ENCODE measurements around the gene KLRF2.

DNA sequence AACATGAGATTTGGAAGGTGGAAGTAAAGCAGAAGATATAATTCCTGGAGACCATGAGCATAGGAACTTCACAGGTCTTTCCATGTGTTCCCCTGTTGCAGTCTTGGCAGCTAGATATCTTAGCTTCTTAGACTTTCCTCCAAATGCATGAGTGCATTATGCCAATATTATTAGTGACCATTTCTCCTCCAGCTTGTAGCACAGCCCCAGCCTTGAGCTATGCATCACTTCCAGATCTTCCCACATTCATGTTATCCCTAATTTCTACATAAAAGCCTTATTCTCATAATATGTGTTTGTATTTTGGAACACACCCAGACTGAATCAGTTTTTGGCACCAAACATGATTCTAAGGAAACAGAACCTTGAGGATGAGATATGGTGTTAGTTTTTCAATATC is 23.2 kb upstream of the KLRF2 start:
- TF ChIP-seq, protein P1, sequence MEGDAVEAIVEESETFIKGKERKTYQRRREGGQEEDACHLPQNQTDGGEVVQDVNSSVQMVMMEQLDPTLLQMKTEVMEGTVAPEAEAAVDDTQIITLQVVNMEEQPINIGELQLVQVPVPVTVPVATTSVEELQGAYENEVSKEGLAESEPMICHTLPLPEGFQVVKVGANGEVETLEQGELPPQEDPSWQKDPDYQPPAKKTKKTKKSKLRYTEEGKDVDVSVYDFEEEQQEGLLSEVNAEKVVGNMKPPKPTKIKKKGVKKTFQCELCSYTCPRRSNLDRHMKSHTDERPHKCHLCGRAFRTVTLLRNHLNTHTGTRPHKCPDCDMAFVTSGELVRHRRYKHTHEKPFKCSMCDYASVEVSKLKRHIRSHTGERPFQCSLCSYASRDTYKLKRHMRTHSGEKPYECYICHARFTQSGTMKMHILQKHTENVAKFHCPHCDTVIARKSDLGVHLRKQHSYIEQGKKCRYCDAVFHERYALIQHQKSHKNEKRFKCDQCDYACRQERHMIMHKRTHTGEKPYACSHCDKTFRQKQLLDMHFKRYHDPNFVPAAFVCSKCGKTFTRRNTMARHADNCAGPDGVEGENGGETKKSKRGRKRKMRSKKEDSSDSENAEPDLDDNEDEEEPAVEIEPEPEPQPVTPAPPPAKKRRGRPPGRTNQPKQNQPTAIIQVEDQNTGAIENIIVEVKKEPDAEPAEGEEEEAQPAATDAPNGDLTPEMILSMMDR (conservative IDR thresholded peaks at IDR 0.05; ENCODE audit: low read length): no peak
- TF ChIP-seq EZH2phosphoT487 (IDR thresholded peaks at IDR 0.05; ENCODE audit: borderline replicate concordance): no peak
